Keratinocyte (primary cell): ENCODE results near the gene LRIG1.

Source experiments
- EZH2 ChIP-seq: IDR thresholded peaks from one replicate; pipeline ENCODE4 v1.6.1; 2012; ENCODE audit warnings: inconsistent platforms, mild to moderate bottlenecking, low read length, moderate library complexity
- TF ChIP-seq, protein P1 (sequence below), 3 experiments: IDR thresholded peaks in 1 of 3; conservative IDR thresholded peaks in 1 of 3; optimal IDR thresholded peaks in 1 of 3; 2 replicates in 2 of 3; 3 replicates in 1 of 3; pipeline versions ENCODE3 to v1.5.1; 2011; ENCODE audit warnings: low read length in 3 of 3, mild to moderate bottlenecking in 3 of 3, moderate library complexity in 2 of 3, control low read depth in 1 of 3, inconsistent platforms in 1 of 3; ENCODE audit not compliant: insufficient read depth in 2 of 3; ENCODE audit errors: extremely low read depth in 1 of 3

DNA sequence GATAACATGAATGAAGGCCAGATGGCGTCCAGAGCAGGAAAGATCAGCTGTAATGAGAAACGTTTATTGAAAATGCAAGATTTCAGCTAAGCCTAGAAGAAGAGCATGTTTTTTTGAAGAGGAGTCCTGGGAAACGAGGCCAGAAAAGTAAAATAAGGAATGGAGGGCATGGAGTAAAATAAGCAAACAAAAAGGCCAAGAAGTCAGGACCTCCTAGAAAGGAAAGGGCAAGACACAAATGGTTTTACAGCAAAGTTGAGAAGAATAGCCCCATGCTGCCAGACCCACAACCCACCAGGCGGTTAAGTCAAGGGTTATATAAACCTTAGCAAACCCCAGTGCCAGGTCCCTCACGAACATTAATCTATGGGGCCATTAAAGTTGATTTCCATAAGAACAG lies 30.5 kb downstream of the LRIG1 start:
- no peak for TF ChIP-seq EZH2
- TF ChIP-seq, protein P1, sequence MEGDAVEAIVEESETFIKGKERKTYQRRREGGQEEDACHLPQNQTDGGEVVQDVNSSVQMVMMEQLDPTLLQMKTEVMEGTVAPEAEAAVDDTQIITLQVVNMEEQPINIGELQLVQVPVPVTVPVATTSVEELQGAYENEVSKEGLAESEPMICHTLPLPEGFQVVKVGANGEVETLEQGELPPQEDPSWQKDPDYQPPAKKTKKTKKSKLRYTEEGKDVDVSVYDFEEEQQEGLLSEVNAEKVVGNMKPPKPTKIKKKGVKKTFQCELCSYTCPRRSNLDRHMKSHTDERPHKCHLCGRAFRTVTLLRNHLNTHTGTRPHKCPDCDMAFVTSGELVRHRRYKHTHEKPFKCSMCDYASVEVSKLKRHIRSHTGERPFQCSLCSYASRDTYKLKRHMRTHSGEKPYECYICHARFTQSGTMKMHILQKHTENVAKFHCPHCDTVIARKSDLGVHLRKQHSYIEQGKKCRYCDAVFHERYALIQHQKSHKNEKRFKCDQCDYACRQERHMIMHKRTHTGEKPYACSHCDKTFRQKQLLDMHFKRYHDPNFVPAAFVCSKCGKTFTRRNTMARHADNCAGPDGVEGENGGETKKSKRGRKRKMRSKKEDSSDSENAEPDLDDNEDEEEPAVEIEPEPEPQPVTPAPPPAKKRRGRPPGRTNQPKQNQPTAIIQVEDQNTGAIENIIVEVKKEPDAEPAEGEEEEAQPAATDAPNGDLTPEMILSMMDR (optimal IDR thresholded peaks at IDR 0.05 in 1 of 3, IDR thresholded peaks at IDR 0.05 in 1 of 3, conservative IDR thresholded peaks at IDR 0.05 in 1 of 3; ENCODE audit: extremely low read depth in 1 of 3, insufficient read depth in 2 of 3, low read length in 3 of 3) = no peak
